Frontal cortex (tissue), 4 donors: Measurements from ENCODE around the gene INAFM2. TPM values are rescaled to one million over a fixed set of nuclear protein-coding genes. Genes with fewer than 3 reads are reported as not detected.

Experiments
- DNase-seq, 2 donors: peaks; one replicate each; pipeline ENCODE4 v3.0.0; 2012; ENCODE audit warnings: low spot score in 2 of 2
- FAIRE-seq: peaks from 2 replicates; lab custom pipeline; 2012; peaks lifted over from hg19 to GRCh38; lab: Jason Lieb, UNC
- total RNA-seq: library from RNA; depleted of rRNA; stranded (reverse); fragments of >200 nt; gene quantifications from one replicate; pipeline ENCODE4 v1.2.3, GENCODE V29; 2014
- donor health status: control.
- donor health status: control.
- donor health status: control.

The INAFM2 gene
- 10.6 TPM for total RNA-seq

GRCh38 chr15:40323239-40323952 is at the start of gene INAFM2:
TSS of gene INAFM2 (plus strand) at chr15:40323692. CDS start at chr15:40324056, 364 bp downstream.
- peak; percentile 91 to 93 for DNase-seq
- FAIRE-seq = no peak

- peak; percentile 72 to 83 for DNase-seq
- FAIRE-seq = no peak
Measured at GRCh38 chr15:40274350-40275274, 48.9 kb upstream of the INAFM2 start.

GRCh38 chr15:40275523-40275922 is 48.0 kb upstream of the INAFM2 start:
- FAIRE-seq (no peak), DNase-seq (no peak)

- FAIRE-seq = no peak
Measured at GRCh38 chr15:40275954-40276353, 47.5 kb upstream of the INAFM2 start.

GRCh38 chr15:40276927-40277326 is 46.6 kb upstream of the INAFM2 start:
- no peak for FAIRE-seq

More at GRCh38 chr15:40275954-40276353, 47.5 kb upstream of the INAFM2 start:
- DNase-seq = no peak

GRCh38 chr15:40277471-40277870 is 46.0 kb upstream of the INAFM2 start:
- DNase-seq = no peak
- FAIRE-seq = no peak

More at GRCh38 chr15:40276927-40277326, 46.6 kb upstream of the INAFM2 start:
- DNase-seq = no peak

- DNase-seq (no peak), FAIRE-seq (no peak)
Measured at GRCh38 chr15:40278026-40278425, 45.5 kb upstream of the INAFM2 start.

GRCh38 chr15:40279437-40280141 is 43.9 kb upstream of the INAFM2 start:
- FAIRE-seq = no peak
- peak; percentile 84 to 88 for DNase-seq

GRCh38 chr15:40280260-40281056 is 43.0 kb upstream of the INAFM2 start:
- DNase-seq (no peak), FAIRE-seq (no peak)

GRCh38 chr15:40281057-40281800 is 42.3 kb upstream of the INAFM2 start:
- DNase-seq (no peak), FAIRE-seq (no peak)

- DNase-seq = no peak
- no peak for FAIRE-seq
Measured at GRCh38 chr15:40281801-40282146, 41.7 kb upstream of the INAFM2 start.

- FAIRE-seq = no peak
- peak; percentile 52 to 61 for DNase-seq
Measured at GRCh38 chr15:40282147-40282868, 41.2 kb upstream of the INAFM2 start.

GRCh38 chr15:40282869-40283614 is 40.5 kb upstream of the INAFM2 start, which contains the start of gene ANKRD63:
TSS of gene ANKRD63 (minus strand) at chr15:40283064. CDS start at chr15:40282586, 478 bp downstream.
- DNase-seq (peak in 1 of 2 donors; percentile 56), FAIRE-seq (no peak)

- FAIRE-seq (no peak), DNase-seq (no peak)
Measured at GRCh38 chr15:40283615-40284300, 39.7 kb upstream of the INAFM2 start.

GRCh38 chr15:40285151-40285550 is 38.3 kb upstream of the INAFM2 start:
- DNase-seq (no peak), FAIRE-seq (no peak)

GRCh38 chr15:40285554-40286011 is 37.9 kb upstream of the INAFM2 start:
- DNase-seq (no peak), FAIRE-seq (no peak)

GRCh38 chr15:40286061-40286532 is 37.4 kb upstream of the INAFM2 start:
- DNase-seq (no peak), FAIRE-seq (no peak)
